ENCODE measurements around the gene PLOD2. TPM values are rescaled to one million over a fixed set of nuclear protein-coding genes. Genes with fewer than 3 reads are reported as not detected.
A peak's percentile ranks its signal among the peaks of the same experiment; 100 is the strongest.

The PLOD2 gene
- 154 and 393 TPM in 2 replicates for total RNA-seq

GRCh38 chr3:146160964-146161662 lies at the start of gene PLOD2:
PLOD2 (minus strand) TSS chr3:146161184; CDS start chr3:146160989, 195 bp downstream.
- TF ChIP-seq CTCF (IDR thresholded peaks at IDR 0.05; ENCODE audit: insufficient read depth, low read depth, low read length) = no peak
- DNase-seq (ENCODE audit: low read depth) = peak; percentile 95
- peak within 1 kb of the TSS; percentile 94 for H3K4me3 ChIP-seq (ENCODE audit: low read depth, low read length)

- no peak for DNase-seq (ENCODE audit: low read depth)
- TF ChIP-seq CTCF (IDR thresholded peaks at IDR 0.05; ENCODE audit: insufficient read depth, low read depth, low read length) = no peak
Measured at GRCh38 chr3:146209371-146209770, 48.4 kb upstream of the PLOD2 start.

GRCh38 chr3:146203776-146204175 lies 42.8 kb upstream of the PLOD2 start:
- no peak overlapping the region for H3K4me3 ChIP-seq (ENCODE audit: low read depth, low read length)
- DNase-seq (ENCODE audit: low read depth) = no peak
- no peak for TF ChIP-seq CTCF (IDR thresholded peaks at IDR 0.05; ENCODE audit: insufficient read depth, low read depth, low read length)

More at GRCh38 chr3:146209371-146209770, 48.4 kb upstream of the PLOD2 start:
- no peak overlapping the region for H3K4me3 ChIP-seq (ENCODE audit: low read depth, low read length)

- DNase-seq (ENCODE audit: low read depth) = no peak
- no peak overlapping the region for H3K4me3 ChIP-seq (ENCODE audit: low read depth, low read length)
- no peak for TF ChIP-seq CTCF (IDR thresholded peaks at IDR 0.05; ENCODE audit: insufficient read depth, low read depth, low read length)
Measured at GRCh38 chr3:146200461-146201220, 39.7 kb upstream of the PLOD2 start.

GRCh38 chr3:146199762-146200161 lies 38.8 kb upstream of the PLOD2 start:
- no peak for TF ChIP-seq CTCF (IDR thresholded peaks at IDR 0.05; ENCODE audit: insufficient read depth, low read depth, low read length)
- DNase-seq (ENCODE audit: low read depth) = no peak
- H3K4me3 ChIP-seq (ENCODE audit: low read depth, low read length) = no peak overlapping the region

- DNase-seq (ENCODE audit: low read depth) = no peak
- no peak overlapping the region for H3K4me3 ChIP-seq (ENCODE audit: low read depth, low read length)
- TF ChIP-seq CTCF (IDR thresholded peaks at IDR 0.05; ENCODE audit: insufficient read depth, low read depth, low read length) = no peak
Measured at GRCh38 chr3:146196789-146197188, 35.8 kb upstream of the PLOD2 start.
